NCI-H446 treated with DMSO at 0.1 percent for 48 hours (cell line): ENCODE results near the gene GAD1.

Experiments used
- DNase-seq: peaks from one replicate; lab custom pipeline; 2025; lab: John Stamatoyannopoulos, UW

The GAD1 gene

GRCh38 chr2:170895023-170895757 is 78.5 kb downstream of the GAD1 start:
- no peak for DNase-seq

- DNase-seq = no peak
These were observed 79.9 kb downstream of the GAD1 start for GRCh38 chr2:170896622-170897021.

- DNase-seq = no peak
These were observed 80.4 kb downstream of the GAD1 start for GRCh38 chr2:170897108-170897507.

- no peak for DNase-seq
These were observed 89.2 kb downstream of the GAD1 start for GRCh38 chr2:170905864-170906263.
